ENCODE data around the gene SCLT1. TPM values are rescaled to one million over a fixed set of nuclear protein-coding genes. Genes with fewer than 3 reads are reported as not detected.

Gene SCLT1
- total RNA-seq, 1 experiment from 2014 or later, result 13.3 TPM

- no peak overlapping the region for H3K27ac ChIP-seq (ENCODE audit: low read depth, low read length)
- no peaks in the 10 kb centered on the region for H3K27me3 ChIP-seq (ENCODE audit: insufficient read depth, low read length)
- intact Hi-C loops (cut with micrococcal nuclease), result no loop called here
- RAD21 ChIA-PET (ENCODE audit: low non-redundant PET in 1 of 2, low total read pairs in 2 of 2, uncharacterized antibody in 2 of 2, unreplicated experiment in 2 of 2), result no interaction called here
- DNase-seq (ENCODE audit: low read depth, low spot score), result no peak
- ATAC-seq, result no peak
- no peaks in the 10 kb centered on the region for H3K79me2 ChIP-seq (ENCODE audit: insufficient read depth, low read length)
- no peak overlapping the region for H2AFZ ChIP-seq (ENCODE audit: low read depth, low read length, poor library complexity, severe bottlenecking)
- H3K9me3 ChIP-seq (ENCODE audit: control insufficient read depth in 1 of 2, insufficient read depth in 1 of 2, low read depth in 1 of 2, low read length in 2 of 2), result no peaks in the 10 kb centered on the region
- H4K20me1 ChIP-seq (ENCODE audit: insufficient read depth), result no peaks in the 10 kb centered on the region
- H3K36me3 ChIP-seq (ENCODE audit: control insufficient read depth in 1 of 2, insufficient read depth in 2 of 2, low read length in 2 of 2), result no peaks in the 10 kb centered on the region
- POLR2A ChIA-PET, result no interaction called here
- CTCF ChIA-PET, result no interaction called here
- H3K4me2 ChIP-seq (ENCODE audit: low read length), result no peak overlapping the region
- no peak overlapping the region for H3K4me3 ChIP-seq (replicated peaks in 1 of 2; ENCODE audit: low read depth in 1 of 2, low read length in 2 of 2)
- no TSS peak for BruUV-seq (replicated peaks)
- H3K9me2 ChIP-seq (ENCODE audit: insufficient read depth), result no peaks in the 10 kb centered on the region
- H3K4me1 ChIP-seq (ENCODE audit: control insufficient read depth in 1 of 2, insufficient read depth in 2 of 2, low read length in 2 of 2), result no peaks in the 10 kb centered on the region
- TF ChIP-seq ATF3 (IDR thresholded peaks at IDR 0.05) (no peak), REST (IDR thresholded peaks at IDR 0.05; ENCODE audit: low read depth) (no peak), POLR2AphosphoS5 (IDR thresholded peaks at IDR 0.05; ENCODE audit: low read depth, low read length) (no peak), YY1 (IDR thresholded peaks at IDR 0.05; ENCODE audit: extremely low read depth, insufficient replicate concordance, low read depth, low read length) (no peak), ZNF274 (IDR thresholded peaks at IDR 0.05; ENCODE audit: low read depth, low read length) (no peak)
- H3K9ac ChIP-seq (ENCODE audit: low read length), result no peak overlapping the region
Observed at GRCh38 chr4:128957459-128957858, 135.9 kb downstream of the SCLT1 start.

GRCh38 chr4:128955751-128956150 lies 137.6 kb downstream of the SCLT1 start:
- Histone ChIP-seq H3K9ac (ENCODE audit: low read length) (no peak overlapping the region), H3K9me2 (ENCODE audit: insufficient read depth) (no peaks in the 10 kb centered on the region), H3K4me3 (replicated peaks in 1 of 2; ENCODE audit: low read depth in 1 of 2, low read length in 2 of 2) (no peak overlapping the region), H3K27me3 (ENCODE audit: insufficient read depth, low read length) (no peaks in the 10 kb centered on the region), H3K79me2 (ENCODE audit: insufficient read depth, low read length) (no peaks in the 10 kb centered on the region), H3K4me1 (ENCODE audit: control insufficient read depth in 1 of 2, insufficient read depth in 2 of 2, low read length in 2 of 2) (no peaks in the 10 kb centered on the region), H3K36me3 (ENCODE audit: control insufficient read depth in 1 of 2, insufficient read depth in 2 of 2, low read length in 2 of 2) (no peaks in the 10 kb centered on the region), H3K9me3 (ENCODE audit: control insufficient read depth in 1 of 2, insufficient read depth in 1 of 2, low read depth in 1 of 2, low read length in 2 of 2) (no peaks in the 10 kb centered on the region), H2AFZ (ENCODE audit: low read depth, low read length, poor library complexity, severe bottlenecking) (no peak overlapping the region), H3K4me2 (ENCODE audit: low read length) (no peak overlapping the region), H3K27ac (ENCODE audit: low read depth, low read length) (no peak overlapping the region), H4K20me1 (ENCODE audit: insufficient read depth) (no peaks in the 10 kb centered on the region)
- ATAC-seq (no peak), DNase-seq (ENCODE audit: low read depth, low spot score) (no peak)
- intact Hi-C loops (cut with micrococcal nuclease), result no loop called here
- RAD21 ChIA-PET (ENCODE audit: low non-redundant PET in 1 of 2, low total read pairs in 2 of 2, uncharacterized antibody in 2 of 2, unreplicated experiment in 2 of 2), result no interaction called here
- CTCF ChIA-PET, result no interaction called here
- no TSS peak for BruUV-seq (replicated peaks)
- POLR2A ChIA-PET, result no interaction called here
- no peak for TF ChIP-seq EZH2 (IDR thresholded peaks at IDR 0.05)
- no peak for TF ChIP-seq ATF3 (IDR thresholded peaks at IDR 0.05)
- no peak for TF ChIP-seq POLR2A (IDR thresholded peaks at IDR 0.05; ENCODE audit: borderline replicate concordance, extremely low read depth, insufficient read depth, insufficient read length)
- no peak for TF ChIP-seq CBX3 (IDR thresholded peaks at IDR 0.05; ENCODE audit: low read depth)
- TF ChIP-seq CEBPB (IDR thresholded peaks at IDR 0.05; ENCODE audit: low read depth), result no peak
- no peak for TF ChIP-seq SRF (IDR thresholded peaks at IDR 0.05; ENCODE audit: low read depth)
- TF ChIP-seq EGR1 (IDR thresholded peaks at IDR 0.05; ENCODE audit: low read depth), result no peak
- no peak for TF ChIP-seq CTCF (IDR thresholded peaks at IDR 0.05 in 2 of 3, conservative IDR thresholded peaks at IDR 0.05 in 1 of 3; ENCODE audit: borderline replicate concordance in 1 of 3, insufficient read depth in 1 of 3, low read depth in 2 of 3, low read length in 2 of 3)
- no peak for TF ChIP-seq ZFX (IDR thresholded peaks at IDR 0.05)
- no peak for TF ChIP-seq ZNF274 (IDR thresholded peaks at IDR 0.05; ENCODE audit: low read depth, low read length)
- TF ChIP-seq SIN3A (IDR thresholded peaks at IDR 0.05; ENCODE audit: low read depth), result no peak
- TF ChIP-seq ELF1 (IDR thresholded peaks at IDR 0.05; ENCODE audit: borderline replicate concordance, low read depth), result no peak
- no peak for TF ChIP-seq RAD21 (IDR thresholded peaks at IDR 0.05; ENCODE audit: low read depth)

Data from HCT116 (cell line).